ENCODE data around the gene TNS4. TPM values are rescaled to one million over a fixed set of nuclear protein-coding genes. Genes with fewer than 3 reads are reported as not detected.

Gene TNS4
- total RNA-seq, 1 experiment from 2014 or later = 127 TPM

- Histone ChIP-seq H3K9ac (ENCODE audit: low read length) (peak overlapping the region; percentile 79), H3K9me2 (replicated peaks; ENCODE audit: low read length) (no peaks in the 10 kb centered on the region), H2AFZ (ENCODE audit: low read length) (no peak overlapping the region), H3K4me2 (ENCODE audit: low read length) (0 out of 2 replicates have a peak overlapping the region, but pooled peaks have one; percentile 74), H3K36me3 (ENCODE audit: low read depth, low read length) (peaks cover 58% of the 10 kb centered on the region), H3K9me3 (ENCODE audit: low read length) (no peaks in the 10 kb centered on the region), H3K4me3 (ENCODE audit: low read length) (no peak overlapping the region), H3K27me3 (ENCODE audit: low read length) (no peaks in the 10 kb centered on the region), H3K27ac (ENCODE audit: low read length) (peak overlapping the region; percentile 99), H3F3A (ENCODE audit: low read length, unreplicated experiment) (peaks cover 31% of the 10 kb centered on the region), H3K4me1 (ENCODE audit: insufficient read depth, low read length) (peaks cover 60% of the 10 kb centered on the region), H3K79me2 (ENCODE audit: low read length) (no peaks in the 10 kb centered on the region), H4K20me1 (ENCODE audit: low read length) (no peaks in the 10 kb centered on the region)
- POLR2A ChIA-PET (ENCODE audit: unreplicated experiment) = no interaction called here
- no peak for ATAC-seq
- DNase-seq = no peak
- intact Hi-C loops (cut with micrococcal nuclease) = loop anchor here (5.0 kb wide), 1 partner anchor 47 kb away; no protein-coding TSS in a partner anchor
- no TSS peak for BruUV-seq (replicated peaks)
- TF ChIP-seq CTCF (conservative IDR thresholded peaks at IDR 0.05; ENCODE audit: low read depth, low read length) (no peak), EZH2phosphoT487 (IDR thresholded peaks at IDR 0.05; ENCODE audit: borderline replicate concordance, low read length) (no peak), EZH2 (IDR thresholded peaks at IDR 0.05; ENCODE audit: low read length, unreplicated experiment) (no peak)
- CTCF ChIA-PET = interaction anchor here (0.6 kb wide), 1 partner anchor 9 kb away, joined by 15 read pairs; no protein-coding TSS in a partner anchor
These were observed 16.4 kb downstream of the TNS4 start for GRCh38 chr17:40484973-40485530.

GRCh38 chr17:40484285-40484972, 17.0 kb downstream of the TNS4 start:
- Histone ChIP-seq H3K4me2 (ENCODE audit: low read length) (no peak overlapping the region), H3K9me2 (replicated peaks; ENCODE audit: low read length) (no peaks in the 10 kb centered on the region), H4K20me1 (ENCODE audit: low read length) (no peaks in the 10 kb centered on the region), H3K4me1 (ENCODE audit: insufficient read depth, low read length) (peaks cover 56% of the 10 kb centered on the region), H3F3A (ENCODE audit: low read length, unreplicated experiment) (peaks cover 31% of the 10 kb centered on the region), H3K9ac (ENCODE audit: low read length) (no peak overlapping the region), H3K79me2 (ENCODE audit: low read length) (no peaks in the 10 kb centered on the region), H3K27me3 (ENCODE audit: low read length) (no peaks in the 10 kb centered on the region), H3K4me3 (ENCODE audit: low read length) (no peak overlapping the region), H2AFZ (ENCODE audit: low read length) (no peak overlapping the region), H3K9me3 (ENCODE audit: low read length) (no peaks in the 10 kb centered on the region), H3K27ac (ENCODE audit: low read length) (peak overlapping the region; percentile 99), H3K36me3 (ENCODE audit: low read depth, low read length) (peaks cover 63% of the 10 kb centered on the region)
- ChIA-PET POLR2A (ENCODE audit: unreplicated experiment) (no interaction called here), CTCF (no interaction called here)
- intact Hi-C loops (cut with micrococcal nuclease) = no loop called here
- TF ChIP-seq CTCF (conservative IDR thresholded peaks at IDR 0.05; ENCODE audit: low read depth, low read length) = no peak
- no peak for TF ChIP-seq EZH2phosphoT487 (IDR thresholded peaks at IDR 0.05; ENCODE audit: borderline replicate concordance, low read length)
- TF ChIP-seq EZH2 (IDR thresholded peaks at IDR 0.05; ENCODE audit: low read length, unreplicated experiment) = no peak
- DNase-seq (no peak), ATAC-seq (no peak)
- BruUV-seq (replicated peaks) = no TSS peak

GRCh38 chr17:40483679-40484078, 17.7 kb downstream of the TNS4 start:
- Histone ChIP-seq H3K27me3 (ENCODE audit: low read length) (no peaks in the 10 kb centered on the region), H3K9ac (ENCODE audit: low read length) (no peak overlapping the region), H3K4me3 (ENCODE audit: low read length) (no peak overlapping the region), H3K79me2 (ENCODE audit: low read length) (no peaks in the 10 kb centered on the region), H3F3A (ENCODE audit: low read length, unreplicated experiment) (peaks cover 31% of the 10 kb centered on the region), H4K20me1 (ENCODE audit: low read length) (no peaks in the 10 kb centered on the region), H3K9me2 (replicated peaks; ENCODE audit: low read length) (no peaks in the 10 kb centered on the region), H3K4me1 (ENCODE audit: insufficient read depth, low read length) (peaks cover 56% of the 10 kb centered on the region), H3K27ac (ENCODE audit: low read length) (peak overlapping the region; percentile 99), H3K9me3 (ENCODE audit: low read length) (no peaks in the 10 kb centered on the region), H2AFZ (ENCODE audit: low read length) (no peak overlapping the region), H3K4me2 (ENCODE audit: low read length) (no peak overlapping the region), H3K36me3 (ENCODE audit: low read depth, low read length) (peaks cover 59% of the 10 kb centered on the region)
- POLR2A ChIA-PET (ENCODE audit: unreplicated experiment) = no interaction called here
- CTCF ChIA-PET = no interaction called here
- TF ChIP-seq EZH2phosphoT487 (IDR thresholded peaks at IDR 0.05; ENCODE audit: borderline replicate concordance, low read length) = no peak
- TF ChIP-seq EZH2 (IDR thresholded peaks at IDR 0.05; ENCODE audit: low read length, unreplicated experiment) = no peak
- TF ChIP-seq CTCF (conservative IDR thresholded peaks at IDR 0.05; ENCODE audit: low read depth, low read length) = no peak
- DNase-seq (no peak), ATAC-seq (no peak)
- intact Hi-C loops (cut with micrococcal nuclease) = no loop called here
- BruUV-seq (replicated peaks) = no TSS peak
